NCI-H2029 treated with DMSO at 0.1 percent for 48 hours (cell line): ENCODE data around the gene SYDE2.

ENCODE experiments used
- DNase-seq: peaks from one replicate; lab custom pipeline; 2025; lab: John Stamatoyannopoulos, UW

The SYDE2 gene

DNA sequence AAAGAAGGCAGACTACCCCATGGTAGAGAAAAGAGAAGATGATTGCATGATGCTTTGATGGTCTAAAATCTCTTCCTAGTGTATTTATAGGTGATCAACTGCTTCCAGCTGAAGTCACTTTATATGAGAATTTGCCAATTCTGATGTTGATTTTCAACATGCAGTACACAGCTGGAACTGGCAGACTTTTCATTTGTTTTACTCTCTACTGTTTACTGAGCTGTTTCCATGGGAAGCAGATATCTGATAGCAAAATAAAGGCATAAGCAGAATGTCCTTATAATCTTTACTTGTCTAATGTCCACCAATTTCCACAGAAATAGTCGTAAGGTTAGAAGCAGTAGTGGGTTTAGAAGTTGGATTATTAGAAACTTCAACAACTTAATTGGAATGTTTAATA, 74.9 kb downstream of the SYDE2 start:
- DNase-seq = peak; percentile 60

DNA sequence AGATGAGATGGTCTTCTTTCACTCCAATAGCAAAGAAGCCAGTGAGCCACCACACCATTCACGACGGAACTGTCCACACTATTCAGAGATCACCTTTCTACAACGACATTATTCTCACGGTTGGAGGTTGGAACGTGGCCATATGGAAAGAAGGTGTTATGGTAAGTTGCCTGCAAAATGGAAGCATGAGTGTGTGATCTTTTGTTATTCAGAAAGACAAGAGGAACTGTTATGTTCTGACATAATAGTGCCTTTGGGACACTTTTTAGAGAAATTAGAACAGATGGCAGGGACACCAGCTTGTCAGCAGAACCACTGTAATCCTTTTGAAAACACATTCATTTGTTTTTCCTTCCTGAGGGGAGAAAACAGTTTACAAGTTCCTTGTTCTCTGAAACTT, 76.7 kb downstream of the SYDE2 start:
- DNase-seq = peak; percentile 97

DNA sequence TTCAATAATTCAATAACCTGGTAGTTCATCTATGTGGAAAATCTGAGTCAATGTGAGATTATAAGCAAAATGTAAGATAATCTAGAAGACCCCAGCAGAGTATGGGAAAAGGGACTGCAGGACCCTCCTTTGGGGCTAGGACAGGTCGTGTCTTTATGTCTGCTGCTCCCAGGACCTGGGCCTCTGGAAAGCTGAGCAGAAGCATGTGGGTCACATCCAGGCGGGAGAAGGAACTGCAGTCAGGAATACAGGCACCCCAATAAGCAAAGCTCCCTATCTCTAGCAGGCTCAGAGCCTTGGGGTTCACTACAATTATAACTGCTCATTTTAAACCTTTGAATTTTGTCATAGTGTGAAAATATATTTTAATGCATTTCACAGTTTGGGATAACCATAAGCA, 78.6 kb downstream of the SYDE2 start:
- DNase-seq = no peak

DNA sequence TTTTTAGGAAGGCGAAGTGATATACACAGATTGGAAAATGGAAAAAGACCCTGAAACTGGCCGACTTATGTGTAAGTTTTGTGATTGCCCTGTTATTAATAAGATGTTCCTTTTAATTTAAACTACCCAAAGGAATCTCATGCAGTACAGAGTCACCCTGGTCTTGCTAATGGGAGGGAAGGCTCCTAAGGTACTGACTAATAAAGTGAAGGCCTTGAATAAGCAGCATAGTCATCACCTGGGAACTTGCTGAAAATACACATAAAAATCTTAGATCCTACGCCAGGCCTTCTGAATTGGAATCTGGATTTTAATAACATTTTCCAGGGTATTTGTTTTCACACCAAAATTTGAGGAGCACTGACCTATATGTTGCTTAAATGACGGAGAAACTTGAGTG, 79.1 kb downstream of the SYDE2 start:
- no peak for DNase-seq

DNA sequence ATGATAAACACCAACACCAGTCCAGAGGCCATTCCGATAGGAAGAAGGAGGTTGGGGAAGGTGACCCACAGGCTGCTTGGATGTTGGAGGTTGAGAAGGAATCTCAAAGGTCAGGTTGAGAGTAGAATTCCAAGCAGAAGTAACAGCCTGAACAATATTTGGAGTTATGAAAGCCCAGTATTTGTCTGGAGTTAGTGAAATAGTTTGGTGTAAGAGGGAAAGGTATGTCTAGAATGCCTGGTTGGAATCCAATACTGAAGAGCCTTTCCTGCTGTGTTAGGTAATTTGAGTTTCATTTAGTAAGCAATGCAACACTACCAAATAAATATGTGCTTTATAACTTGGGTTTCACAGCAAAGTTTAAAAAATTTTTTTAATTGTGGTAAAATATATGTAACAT, 82.1 kb downstream of the SYDE2 start:
- no peak for DNase-seq

DNA sequence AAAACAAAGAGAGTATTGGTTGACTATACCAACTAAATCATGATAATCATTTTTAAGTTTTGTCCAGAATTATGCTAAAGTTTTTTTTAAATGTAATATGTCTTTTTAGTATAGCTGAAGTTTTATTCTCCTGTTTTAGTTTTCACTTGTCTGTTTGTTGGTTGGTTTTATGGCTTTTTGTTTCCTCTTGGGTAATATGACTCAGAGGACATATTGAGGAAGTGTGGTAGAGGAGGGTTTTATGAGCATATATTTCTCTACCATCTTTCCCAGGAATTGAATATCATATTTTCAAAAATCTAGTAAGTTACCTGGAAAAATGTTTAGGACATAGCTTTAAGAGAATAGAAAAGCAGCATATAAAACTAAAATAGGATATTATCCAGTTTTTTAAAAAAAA, 84.0 kb downstream of the SYDE2 start:
- DNase-seq = no peak

DNA sequence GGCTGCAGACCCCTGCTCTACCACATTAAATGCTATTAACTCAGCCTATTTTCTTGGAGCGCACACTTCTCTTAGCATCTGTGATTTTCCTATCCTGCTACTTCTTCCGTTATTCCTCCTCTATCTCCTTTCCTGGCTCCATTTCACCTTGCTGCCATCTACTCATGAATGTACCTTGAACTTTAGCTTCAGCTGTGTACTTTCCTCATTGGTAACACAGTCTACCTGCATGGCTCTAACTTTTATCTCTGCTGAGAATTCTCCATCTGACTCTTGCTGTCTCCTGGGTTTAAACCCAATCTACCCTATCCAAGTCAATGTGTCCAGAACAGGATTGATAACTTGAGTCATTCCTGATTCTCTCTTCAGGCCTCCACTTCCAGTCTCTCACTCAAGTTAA, 84.9 kb downstream of the SYDE2 start:
- DNase-seq = no peak

DNA sequence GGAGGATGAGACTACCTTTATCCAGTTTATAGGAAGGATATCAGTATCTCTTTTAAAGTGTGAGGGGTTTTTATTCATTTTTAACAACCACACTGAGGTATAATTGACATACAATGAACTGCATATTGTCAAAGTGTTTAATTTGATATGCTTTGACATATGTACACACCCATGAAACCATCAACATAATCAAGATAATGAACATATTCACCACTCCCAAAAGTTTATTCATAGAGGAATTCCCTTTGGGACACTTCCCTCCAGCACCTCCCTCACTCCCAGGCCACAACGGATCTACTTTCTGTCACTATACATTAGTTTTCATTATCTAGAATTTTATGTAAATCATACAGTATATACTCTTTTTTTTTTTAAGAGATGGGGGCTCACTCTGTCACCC, 89.1 kb downstream of the SYDE2 start:
- DNase-seq = no peak

DNA sequence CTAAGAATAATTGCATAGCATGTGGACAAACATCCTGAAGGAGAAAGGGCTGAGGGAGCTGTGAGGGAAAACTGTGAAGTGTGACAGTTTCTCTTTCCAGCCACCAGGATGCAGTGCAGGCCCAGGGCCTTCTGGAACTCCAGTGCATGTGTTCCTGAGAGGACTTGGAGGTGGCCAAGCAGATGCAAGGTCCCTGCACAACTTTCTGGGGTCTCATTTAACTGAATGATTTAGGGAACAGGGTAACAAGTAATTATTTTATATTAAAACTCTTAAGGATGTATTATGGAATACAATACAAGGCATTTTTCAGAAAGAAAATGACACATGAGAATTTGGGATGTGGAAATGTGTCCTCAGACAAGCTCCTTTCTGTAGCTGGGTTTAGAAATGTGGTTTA, 91.3 kb downstream of the SYDE2 start:
- peak; percentile 52 for DNase-seq
